Kidney (tissue), 14 donors: ENCODE data around the gene STRIT1. TPM values are rescaled to one million over a fixed set of nuclear protein-coding genes. Genes with fewer than 3 reads are reported as not detected.

Experiments used
- DNase-seq, 5 donors: peaks; one replicate each; pipeline ENCODE4 v3.0.0-alpha.2; 2013 to 2020
- FAIRE-seq: peaks from 2 replicates; lab custom pipeline; 2012; peaks lifted over from hg19 to GRCh38; lab: Jason Lieb, UNC
- H3K27ac ChIP-seq, 2 donors: one replicate each; pipeline ENCODE4 v1.7.0; 2013; ENCODE audit warnings: low read depth in 2 of 2, low read length in 2 of 2, inconsistent platforms in 1 of 2
- H3K27me3 ChIP-seq: one replicate; pipeline ENCODE4 v1.7.1; 2013; ENCODE audit warnings: low read length, inconsistent platforms; ENCODE audit not compliant: control insufficient read depth, insufficient read depth
- H3K36me3 ChIP-seq, 3 donors: one replicate each; pipeline versions ENCODE4 v1.7.0 to v1.7.1; 2013; ENCODE audit warnings: low read length in 3 of 3, control low read depth in 1 of 3, inconsistent platforms in 1 of 3; ENCODE audit not compliant: insufficient read depth in 3 of 3, control insufficient read depth in 2 of 3
- H3K4me1 ChIP-seq, 3 donors: one replicate each; pipeline versions ENCODE4 v1.7.0 to v1.7.1; 2013; ENCODE audit warnings: low read length in 3 of 3, inconsistent platforms in 1 of 3, low read depth in 1 of 3; ENCODE audit not compliant: control insufficient read depth in 2 of 3, insufficient read depth in 2 of 3
- H3K4me3 ChIP-seq, 3 donors: one replicate each; pipeline versions ENCODE4 v1.7.0 to v1.8.1; 2013; ENCODE audit warnings: low read length in 3 of 3, control low read depth in 1 of 3, inconsistent platforms in 1 of 3
- H3K9ac ChIP-seq, 3 donors: one replicate each; pipeline versions ENCODE4 v1.7.0 to v1.7.1; 2013; ENCODE audit warnings: low read length in 3 of 3, control low read depth in 1 of 3, inconsistent platforms in 1 of 3
- H3K9me3 ChIP-seq, 3 donors: one replicate each; pipeline versions ENCODE4 v1.7.0 to v1.7.1; 2013; ENCODE audit warnings: low read length in 3 of 3, control low read depth in 1 of 3, inconsistent platforms in 1 of 3; ENCODE audit not compliant: control insufficient read depth in 2 of 3, insufficient read depth in 1 of 3
- intact Hi-C: fragments of 100-400 bp; cut with DNase I; formaldehyde crosslinking; loops from one replicate; pipeline ENCODE4 v1.11.1; 2022
- polyA plus RNA-seq: library from polyadenylated mRNA; stranded (reverse); fragments of 350-450 nt; fragmentation: Illumina TruSeq; extraction: RNeasy Lipid Tissue Mini Kit (QIAGEN cat#74804); gene quantifications from one replicate; pipeline ENCODE4 v1.2.3, GENCODE V29; 2014; ENCODE audit warnings: low read depth, low replicate concordance; ENCODE audit not compliant: insufficient read depth
- total RNA-seq: library from RNA; stranded (reverse); fragmentation: NEBNext Ultra II Directional; extraction: Animal tissue kit (Norgen Biotek cat#: 25700); gene quantifications from one replicate; pipeline ENCODE4 v1.2.1, GENCODE V29; 2021
- TF ChIP-seq, protein P1 (sequence below): IDR thresholded peaks from 3 replicates; pipeline ENCODE4 v1.5.1; 2012; ENCODE audit warnings: mild to moderate bottlenecking, moderate library complexity, borderline replicate concordance; ENCODE audit not compliant: insufficient read depth; ENCODE audit errors: extremely low read depth
- donor health status: control.
- donor health status: control.
- donor health status: control.
- donor health status: control.
- donor health status: control.
- donor health status: DM: yes; HTN: yes; CAD: no.
- donor health status: Normal renal cell carcinoma (clear cell type).

STRIT1 gene
- total and polyA plus RNA-seq, 2 donors from 2014 or later: 1.8 TPM; not detected in 1

GRCh38 chr3:155244699-155245098 lies 48.8 kb downstream of the STRIT1 start:
- no peak for FAIRE-seq
- intact Hi-C loops: no loop called here
- TF ChIP-seq, protein P1, sequence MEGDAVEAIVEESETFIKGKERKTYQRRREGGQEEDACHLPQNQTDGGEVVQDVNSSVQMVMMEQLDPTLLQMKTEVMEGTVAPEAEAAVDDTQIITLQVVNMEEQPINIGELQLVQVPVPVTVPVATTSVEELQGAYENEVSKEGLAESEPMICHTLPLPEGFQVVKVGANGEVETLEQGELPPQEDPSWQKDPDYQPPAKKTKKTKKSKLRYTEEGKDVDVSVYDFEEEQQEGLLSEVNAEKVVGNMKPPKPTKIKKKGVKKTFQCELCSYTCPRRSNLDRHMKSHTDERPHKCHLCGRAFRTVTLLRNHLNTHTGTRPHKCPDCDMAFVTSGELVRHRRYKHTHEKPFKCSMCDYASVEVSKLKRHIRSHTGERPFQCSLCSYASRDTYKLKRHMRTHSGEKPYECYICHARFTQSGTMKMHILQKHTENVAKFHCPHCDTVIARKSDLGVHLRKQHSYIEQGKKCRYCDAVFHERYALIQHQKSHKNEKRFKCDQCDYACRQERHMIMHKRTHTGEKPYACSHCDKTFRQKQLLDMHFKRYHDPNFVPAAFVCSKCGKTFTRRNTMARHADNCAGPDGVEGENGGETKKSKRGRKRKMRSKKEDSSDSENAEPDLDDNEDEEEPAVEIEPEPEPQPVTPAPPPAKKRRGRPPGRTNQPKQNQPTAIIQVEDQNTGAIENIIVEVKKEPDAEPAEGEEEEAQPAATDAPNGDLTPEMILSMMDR: no peak

DNA sequence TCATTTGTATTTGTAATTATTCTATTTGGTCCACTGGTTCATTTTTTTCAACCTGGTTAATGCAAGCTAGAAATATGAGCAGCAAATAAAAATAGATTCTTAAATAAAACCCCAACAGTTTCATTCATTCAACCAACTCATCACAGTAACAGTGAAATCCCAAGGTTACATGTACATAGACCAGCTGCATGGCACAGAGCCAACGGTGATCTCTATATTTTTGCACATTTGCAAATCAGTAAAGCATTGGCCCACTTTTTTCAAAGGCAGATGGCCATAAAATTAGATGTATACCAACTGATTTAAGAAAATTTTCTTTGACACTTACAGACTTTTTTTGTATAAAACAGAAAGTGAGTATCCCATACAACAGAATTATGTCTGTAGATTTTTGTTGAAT lies 49.3 kb downstream of the STRIT1 start:
- Histone ChIP-seq H3K27ac (no peak overlapping the region), H3K27me3 (no peaks in the 10 kb centered on the region), H3K4me3 (no peak overlapping the region), H3K36me3 (no peaks in the 10 kb centered on the region), H3K9me3 (peaks cover 0 to 8% (median 0%) of the 10 kb centered on the region in 3 donors), H3K9ac (no peak overlapping the region), H3K4me1 (peaks cover 0 to 3% (median 0%) of the 10 kb centered on the region in 3 donors)
- DNase-seq (no peak), FAIRE-seq (no peak)
- intact Hi-C loops: no loop called here
- TF ChIP-seq, protein P1: no peak

More at GRCh38 chr3:155244699-155245098, 48.8 kb downstream of the STRIT1 start:
- DNase-seq: no peak
- Histone ChIP-seq H3K9me3 (peaks cover 0 to 8% (median 0%) of the 10 kb centered on the region in 3 donors), H3K27ac (no peak overlapping the region), H3K9ac (no peak overlapping the region), H3K4me3 (no peak overlapping the region), H3K27me3 (no peaks in the 10 kb centered on the region), H3K36me3 (no peaks in the 10 kb centered on the region), H3K4me1 (peaks cover 0 to 3% (median 0%) of the 10 kb centered on the region in 3 donors)

DNA sequence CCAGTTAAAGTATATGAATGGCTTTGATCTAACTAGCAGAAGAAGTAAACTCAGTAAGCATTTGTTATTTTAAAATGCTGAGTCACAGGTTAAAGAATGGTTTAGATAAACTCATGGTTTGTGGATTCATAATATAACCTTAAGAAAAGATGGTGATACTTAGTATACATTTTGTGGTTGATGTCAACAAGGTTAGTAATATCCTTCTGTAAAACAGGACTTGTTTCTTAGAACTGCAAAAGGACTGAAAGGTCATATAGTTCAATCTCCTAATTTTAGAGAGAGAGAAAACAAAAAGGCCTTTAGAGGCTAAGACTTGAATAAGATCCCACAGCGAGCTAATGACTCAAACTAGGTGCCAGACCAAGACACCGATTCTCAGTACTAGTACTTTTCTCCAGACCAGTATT lies 50.0 kb downstream of the STRIT1 start:
- no peak for DNase-seq
- Histone ChIP-seq H3K9me3 (peaks cover 0 to 3% (median 0%) of the 10 kb centered on the region in 3 donors), H3K27ac (no peak overlapping the region), H3K9ac (no peak overlapping the region), H3K27me3 (no peaks in the 10 kb centered on the region), H3K4me3 (no peak overlapping the region), H3K4me1 (peaks cover 0 to 3% (median 0%) of the 10 kb centered on the region in 3 donors), H3K36me3 (no peaks in the 10 kb centered on the region)
- TF ChIP-seq, protein P1: no peak
- intact Hi-C loops: no loop called here
- no peak for FAIRE-seq

DNA sequence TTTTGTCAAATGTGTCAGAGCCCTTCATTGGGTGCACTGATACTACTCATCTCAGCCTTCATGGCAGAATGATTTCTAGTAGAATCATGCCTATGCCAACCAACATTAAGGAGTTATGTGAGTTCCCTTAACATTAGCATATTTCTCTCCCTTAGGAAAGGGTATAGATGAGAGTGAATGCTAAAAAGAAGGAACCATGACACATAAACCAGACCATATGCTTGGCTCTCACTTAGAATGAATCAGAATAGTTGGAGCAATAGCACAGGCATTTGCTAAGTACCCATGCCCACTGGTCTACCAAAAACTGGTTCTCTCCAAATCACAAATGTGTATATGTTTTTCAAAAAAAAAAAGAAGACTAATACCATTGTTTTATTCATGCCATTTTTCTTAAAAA lies 51.1 kb downstream of the STRIT1 start:
- FAIRE-seq: no peak
- Histone ChIP-seq H3K4me3 (no peak overlapping the region), H3K9me3 (no peaks in the 10 kb centered on the region), H3K9ac (no peak overlapping the region), H3K27me3 (no peaks in the 10 kb centered on the region), H3K4me1 (peaks cover 0 to 3% (median 0%) of the 10 kb centered on the region in 3 donors), H3K27ac (no peak overlapping the region), H3K36me3 (no peaks in the 10 kb centered on the region)
- no peak for DNase-seq
- intact Hi-C loops: no loop called here
- TF ChIP-seq, protein P1: no peak
